SK-N-MC (cell line): ENCODE data around the gene JAKMIP1.

Experiments used
- EZH2 ChIP-seq: fragments of 200-600 bp; sonication (generic); IDR thresholded peaks from one replicate; pipeline ENCODE4 v1.6.1; 2017; ENCODE audit warnings: antibody characterized with exemption
- FOXP2 ChIP-seq: optimal IDR thresholded peaks from 2 replicates; pipeline ENCODE3; 2011; ENCODE audit warnings: mild to moderate bottlenecking, moderate library complexity; ENCODE audit not compliant: insufficient read depth; ENCODE audit errors: extremely low read length, control extremely low read depth
- POLR2AphosphoS5 ChIP-seq: IDR thresholded peaks from 2 replicates; pipeline ENCODE4 v1.6.1; 2012; ENCODE audit warnings: mild to moderate bottlenecking, low read depth, low read length, borderline replicate concordance

DNA sequence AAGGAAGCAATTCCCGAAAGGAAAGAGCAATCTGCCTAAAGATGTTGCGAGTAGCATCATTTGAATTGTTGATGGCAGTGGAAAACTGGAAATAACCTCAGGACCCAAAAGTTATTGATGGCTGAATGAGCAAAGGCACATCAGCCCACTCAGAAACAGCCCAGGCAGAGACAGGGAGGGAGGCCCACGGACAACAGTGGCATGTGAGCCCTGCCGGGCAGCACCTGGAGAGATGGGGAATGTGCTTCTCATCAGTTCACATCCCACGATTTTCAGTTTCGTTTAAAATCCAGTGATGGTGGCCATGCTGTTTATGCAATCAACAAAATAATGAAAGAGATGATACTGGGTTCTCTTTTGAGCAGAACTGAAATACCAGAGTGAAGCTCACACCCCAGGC is 80.0 kb downstream of the JAKMIP1 start:
- TF ChIP-seq EZH2: no peak
- TF ChIP-seq POLR2AphosphoS5: no peak
- no peak for TF ChIP-seq FOXP2
